Measurements from ENCODE around the gene DPYD. TPM values are rescaled to one million over a fixed set of nuclear protein-coding genes. Genes with fewer than 3 reads are reported as not detected.

DPYD gene
- total RNA-seq, 1 donor from 2014 or later, result 8.1 TPM

DNA sequence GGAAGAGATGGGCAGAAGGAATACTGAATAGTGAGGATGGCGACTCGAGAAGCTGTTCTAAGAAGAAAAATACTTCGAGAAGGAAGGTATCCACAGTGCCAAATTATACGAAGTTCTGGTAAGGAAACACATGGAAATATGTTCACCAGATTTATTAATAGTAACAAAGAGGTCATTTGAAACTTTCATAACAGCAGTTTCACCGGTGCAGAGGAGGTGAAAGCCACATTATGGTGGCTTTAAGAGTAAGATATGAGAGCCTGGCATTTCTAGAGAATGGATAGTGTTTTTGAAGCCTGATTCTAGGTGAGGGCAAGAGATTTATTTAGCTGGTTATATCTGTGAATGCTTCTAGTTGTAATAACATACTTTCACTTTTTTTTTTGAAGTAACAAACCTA lies 56.2 kb downstream of the DPYD start:
- DNase-seq (ENCODE audit: low spot score, unreplicated experiment), result no peak
- Mint-ChIP-seq H3K4me3 (ENCODE audit: low read depth) (no peak overlapping the region), H3K27me3 (no peaks in the 10 kb centered on the region), H3K9me3 (ENCODE audit: low read depth) (peaks cover 23% of the 10 kb centered on the region), H3K4me1 (ENCODE audit: low read depth) (peaks cover 7% of the 10 kb centered on the region), H3K36me3 (ENCODE audit: insufficient read depth) (peaks cover 13% of the 10 kb centered on the region), H3K27ac (no peak overlapping the region)
- TF ChIP-seq, protein P1, sequence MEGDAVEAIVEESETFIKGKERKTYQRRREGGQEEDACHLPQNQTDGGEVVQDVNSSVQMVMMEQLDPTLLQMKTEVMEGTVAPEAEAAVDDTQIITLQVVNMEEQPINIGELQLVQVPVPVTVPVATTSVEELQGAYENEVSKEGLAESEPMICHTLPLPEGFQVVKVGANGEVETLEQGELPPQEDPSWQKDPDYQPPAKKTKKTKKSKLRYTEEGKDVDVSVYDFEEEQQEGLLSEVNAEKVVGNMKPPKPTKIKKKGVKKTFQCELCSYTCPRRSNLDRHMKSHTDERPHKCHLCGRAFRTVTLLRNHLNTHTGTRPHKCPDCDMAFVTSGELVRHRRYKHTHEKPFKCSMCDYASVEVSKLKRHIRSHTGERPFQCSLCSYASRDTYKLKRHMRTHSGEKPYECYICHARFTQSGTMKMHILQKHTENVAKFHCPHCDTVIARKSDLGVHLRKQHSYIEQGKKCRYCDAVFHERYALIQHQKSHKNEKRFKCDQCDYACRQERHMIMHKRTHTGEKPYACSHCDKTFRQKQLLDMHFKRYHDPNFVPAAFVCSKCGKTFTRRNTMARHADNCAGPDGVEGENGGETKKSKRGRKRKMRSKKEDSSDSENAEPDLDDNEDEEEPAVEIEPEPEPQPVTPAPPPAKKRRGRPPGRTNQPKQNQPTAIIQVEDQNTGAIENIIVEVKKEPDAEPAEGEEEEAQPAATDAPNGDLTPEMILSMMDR (IDR thresholded peaks at IDR 0.05; ENCODE audit: unreplicated experiment), result no peak

DNA sequence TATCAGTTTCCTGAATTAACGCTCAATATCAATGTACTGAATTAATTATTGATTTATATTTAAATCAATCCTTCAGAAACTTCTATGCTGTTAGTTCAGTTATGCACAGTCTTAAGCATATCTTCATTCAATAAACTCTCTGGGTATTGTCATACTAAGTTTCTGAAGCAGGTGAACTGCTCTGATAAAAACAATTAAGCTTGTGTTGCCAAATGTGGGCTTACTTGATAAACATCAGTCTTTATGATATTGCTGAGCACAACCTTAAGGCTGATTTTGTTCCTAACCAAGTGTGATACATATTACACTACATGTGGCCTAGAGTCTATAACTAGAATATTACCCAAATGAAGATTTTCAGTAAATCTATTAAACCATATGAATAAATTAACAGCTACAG lies 67.6 kb downstream of the DPYD start:
- DNase-seq (ENCODE audit: low spot score, unreplicated experiment), result no peak
- H3K4me1 Mint-ChIP-seq (ENCODE audit: low read depth), result no peaks in the 10 kb centered on the region
- no peak overlapping the region for H3K27ac Mint-ChIP-seq
- no peaks in the 10 kb centered on the region for H3K27me3 Mint-ChIP-seq
- TF ChIP-seq, protein P1 (IDR thresholded peaks at IDR 0.05; ENCODE audit: unreplicated experiment), result no peak
- H3K9me3 Mint-ChIP-seq (ENCODE audit: low read depth), result no peaks in the 10 kb centered on the region
- no peaks in the 10 kb centered on the region for H3K36me3 Mint-ChIP-seq (ENCODE audit: insufficient read depth)
- no peak overlapping the region for H3K4me3 Mint-ChIP-seq (ENCODE audit: low read depth)

DNA sequence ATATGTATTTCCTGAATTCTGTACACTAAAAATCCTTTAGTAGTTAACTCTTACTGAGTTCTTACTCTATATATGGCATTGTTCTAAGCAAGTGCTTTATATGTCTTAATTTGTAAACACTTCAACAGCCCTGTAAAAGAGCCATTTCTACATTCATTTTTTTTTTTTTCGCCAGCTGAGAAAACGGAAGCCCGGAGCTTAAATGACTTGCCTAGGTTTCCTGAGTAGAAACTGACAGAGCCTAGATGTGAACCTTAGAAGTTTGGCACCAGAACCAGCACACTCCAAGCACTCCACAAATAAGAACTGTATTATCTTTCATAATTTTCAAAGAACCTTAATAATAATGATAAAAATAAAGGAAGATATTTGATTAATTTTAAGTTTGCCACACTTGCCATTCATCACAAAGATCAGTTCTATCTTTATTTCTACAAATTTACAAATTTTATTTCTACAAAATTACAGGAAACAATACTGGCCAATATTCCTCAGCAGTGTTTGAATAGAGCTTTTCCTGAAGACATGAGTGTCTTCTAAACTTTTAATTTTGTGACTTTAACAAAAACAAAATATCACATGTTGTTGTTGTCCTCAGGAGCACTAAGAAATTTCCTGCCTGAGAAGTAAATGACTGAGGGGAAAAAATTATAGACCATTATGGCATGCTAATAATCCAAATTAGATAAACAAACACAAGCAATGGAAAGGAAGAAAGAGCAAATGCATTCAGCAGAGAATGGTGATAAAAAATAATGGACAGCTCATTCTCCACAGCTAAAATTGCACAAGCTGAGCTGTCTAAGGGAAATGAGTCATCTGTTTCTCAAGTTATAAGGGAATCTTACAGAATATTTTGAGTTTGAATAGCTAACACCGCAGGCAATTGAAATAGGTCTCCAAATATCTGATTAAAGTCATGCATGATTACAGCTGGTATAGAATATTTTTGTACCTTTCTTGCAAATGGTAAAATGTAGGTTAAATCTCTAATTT lies 71.2 kb downstream of the DPYD start:
- H3K27ac Mint-ChIP-seq, result no peak overlapping the region
- no peaks in the 10 kb centered on the region for H3K27me3 Mint-ChIP-seq

DNA sequence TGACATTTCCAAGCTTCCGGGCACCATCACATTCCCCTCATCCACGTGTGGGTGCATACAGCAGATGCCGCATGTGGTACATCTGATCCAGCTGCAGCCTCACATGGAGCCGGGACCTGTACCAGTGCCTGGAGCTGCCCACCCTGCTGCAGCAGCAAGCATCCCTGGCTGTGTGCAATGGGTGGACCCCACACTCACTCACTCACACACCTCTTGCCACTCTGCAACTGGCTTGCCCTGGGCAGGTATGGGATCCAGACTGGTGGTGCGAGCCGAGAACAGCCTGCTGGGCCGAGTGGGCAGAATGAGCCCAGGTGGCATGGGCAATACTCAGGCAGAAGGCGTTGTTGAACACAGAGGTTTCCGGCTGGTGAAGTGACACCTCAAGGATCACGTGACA lies 75.0 kb downstream of the DPYD start:
- H3K4me3 Mint-ChIP-seq (ENCODE audit: low read depth), result no peak overlapping the region
- H3K27ac Mint-ChIP-seq, result no peak overlapping the region
- no peaks in the 10 kb centered on the region for H3K9me3 Mint-ChIP-seq (ENCODE audit: low read depth)
- TF ChIP-seq, protein P1 (IDR thresholded peaks at IDR 0.05; ENCODE audit: unreplicated experiment), result no peak
- H3K4me1 Mint-ChIP-seq (ENCODE audit: low read depth), result no peaks in the 10 kb centered on the region
- H3K27me3 Mint-ChIP-seq, result no peaks in the 10 kb centered on the region
- peaks cover 1% of the 10 kb centered on the region for H3K36me3 Mint-ChIP-seq (ENCODE audit: insufficient read depth)
- DNase-seq (ENCODE audit: low spot score, unreplicated experiment), result no peak

More for the DNA sequence above, 71.2 kb downstream of the DPYD start:
- Mint-ChIP-seq H3K9me3 (ENCODE audit: low read depth) (no peaks in the 10 kb centered on the region), H3K36me3 (ENCODE audit: insufficient read depth) (peaks cover 1% of the 10 kb centered on the region), H3K4me3 (ENCODE audit: low read depth) (no peak overlapping the region), H3K4me1 (ENCODE audit: low read depth) (no peaks in the 10 kb centered on the region)
- TF ChIP-seq, protein P1 (IDR thresholded peaks at IDR 0.05; ENCODE audit: unreplicated experiment), result no peak
- DNase-seq (ENCODE audit: low spot score, unreplicated experiment), result no peak

DNA sequence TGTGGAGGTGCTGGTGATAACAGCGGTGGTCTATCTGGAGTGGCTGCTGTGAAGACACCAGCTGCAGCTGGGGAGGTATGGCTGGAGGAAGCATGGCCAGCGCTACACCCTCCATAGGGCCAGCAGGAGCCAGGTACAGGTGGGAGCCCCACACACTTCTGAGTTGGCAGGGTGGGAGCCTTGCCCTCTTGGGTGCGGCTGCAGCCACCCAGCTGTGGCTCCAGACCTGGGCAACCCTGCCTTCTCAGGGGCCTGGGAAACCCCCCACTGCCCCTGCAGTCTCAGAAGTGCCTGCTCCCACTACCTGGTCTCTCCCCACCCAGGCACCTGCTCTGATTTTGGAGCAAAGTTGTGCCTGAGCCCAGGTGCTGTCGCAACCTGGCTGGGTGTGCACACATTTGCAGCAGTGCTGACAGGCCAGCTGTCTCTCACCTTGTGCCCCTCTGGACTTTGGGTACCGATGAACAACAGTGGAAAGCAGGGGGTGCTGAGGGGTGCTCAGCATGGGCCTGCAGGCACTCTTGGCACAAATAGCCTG lies 76.2 kb downstream of the DPYD start:
- Mint-ChIP-seq H3K4me3 (ENCODE audit: low read depth) (no peak overlapping the region), H3K27ac (no peak overlapping the region), H3K4me1 (ENCODE audit: low read depth) (no peaks in the 10 kb centered on the region), H3K27me3 (no peaks in the 10 kb centered on the region), H3K9me3 (ENCODE audit: low read depth) (no peaks in the 10 kb centered on the region), H3K36me3 (ENCODE audit: insufficient read depth) (peaks cover 1% of the 10 kb centered on the region)
- DNase-seq (ENCODE audit: low spot score, unreplicated experiment), result no peak
- TF ChIP-seq, protein P1 (IDR thresholded peaks at IDR 0.05; ENCODE audit: unreplicated experiment), result no peak
